COLO668 (cell line): ENCODE measurements around the gene C6.
"Not testable (repeated sequence)": the region's sequence is repeated elsewhere in the genome, so short reads cannot be mapped to it uniquely, and the experiment has no call there.

ENCODE experiments used
- DNase-seq: peaks from one replicate; lab custom pipeline; 2025; ENCODE audit not compliant: unreplicated experiment; lab: John Stamatoyannopoulos, UW

Gene C6

DNA sequence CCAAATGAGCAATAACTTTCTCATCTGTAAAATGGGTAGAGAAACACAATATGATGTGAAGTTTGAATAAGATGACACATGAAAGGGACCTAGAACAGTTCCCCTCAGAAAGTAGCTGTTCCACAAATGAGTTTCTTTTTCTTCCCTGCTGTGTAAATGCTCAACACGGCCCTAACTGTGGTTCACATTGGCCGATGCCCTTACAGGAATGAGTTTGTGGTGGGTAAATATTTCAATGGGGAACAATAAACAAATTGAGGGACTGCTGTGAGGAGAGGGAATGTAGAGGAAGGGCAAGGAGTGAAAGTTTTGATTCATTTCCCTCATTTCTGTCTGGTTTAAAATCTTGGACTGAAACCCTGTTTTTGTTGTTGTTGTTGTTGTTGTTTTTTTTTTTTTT is 12.8 kb downstream of the C6 start:
- DNase-seq: no peak

DNA sequence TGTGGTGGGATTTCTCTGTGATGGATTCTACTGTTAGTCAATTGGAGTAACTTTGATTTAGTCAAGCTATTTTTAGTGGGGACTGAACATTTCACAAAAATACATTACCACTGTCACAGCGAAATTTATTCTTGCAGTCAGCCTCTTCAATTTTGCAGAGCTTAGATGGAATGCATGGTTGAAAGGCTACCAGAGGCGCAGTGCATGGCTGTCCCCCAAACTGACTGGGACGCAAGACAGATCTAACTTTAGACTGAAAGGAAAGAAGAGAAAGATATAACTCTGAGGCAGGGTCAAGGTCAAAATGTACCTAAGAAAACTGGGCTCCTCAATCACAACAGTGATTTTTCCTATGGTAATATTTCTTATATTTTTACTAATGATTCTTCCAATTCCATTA is 13.7 kb downstream of the C6 start:
- no peak for DNase-seq

DNA sequence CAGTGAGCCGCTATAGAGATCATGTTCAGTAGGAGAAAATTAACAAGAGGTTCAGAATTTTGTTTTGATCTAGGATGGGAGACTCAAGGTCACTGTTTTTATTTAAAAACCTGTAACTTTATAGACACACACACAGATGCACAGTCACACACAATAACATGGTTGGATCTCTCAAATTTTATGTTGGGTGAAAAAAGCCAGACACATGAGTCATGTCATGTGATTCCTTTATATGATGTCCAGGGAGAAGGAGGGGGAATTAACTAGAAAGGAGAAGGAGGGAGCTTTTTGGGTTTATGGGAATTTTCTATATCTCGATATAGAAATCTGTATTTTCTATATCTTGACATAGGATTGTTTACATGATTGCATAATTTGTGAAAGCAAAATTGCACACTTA is 17.1 kb downstream of the C6 start:
- no peak for DNase-seq

GRCh38 chr5:41195228-41195627 is 18.1 kb downstream of the C6 start:
- DNase-seq: no peak

- DNase-seq: no peak
These were observed 19.0 kb downstream of the C6 start for GRCh38 chr5:41194339-41194738.

- DNase-seq: no peak
These were observed 19.7 kb downstream of the C6 start for GRCh38 chr5:41193456-41194205.

DNA sequence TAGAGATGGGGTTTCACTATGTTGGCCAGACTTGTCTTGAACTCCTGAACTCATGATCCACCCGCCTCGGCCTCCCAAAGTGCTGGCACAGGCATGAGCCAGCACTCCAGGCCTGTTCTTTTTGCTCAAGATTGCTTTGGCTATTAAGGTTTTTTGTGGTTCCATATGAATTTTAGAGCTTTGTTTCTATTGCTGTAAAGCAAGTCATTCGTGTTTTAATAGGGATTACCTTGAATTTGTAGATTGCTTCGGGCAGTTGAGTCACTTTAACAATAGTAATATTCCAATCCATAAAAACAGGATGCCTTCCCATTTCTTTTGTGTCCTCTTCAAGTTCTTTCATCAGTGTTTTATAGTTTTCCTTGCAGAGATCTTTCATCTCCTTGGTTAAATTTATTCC is 22.1 kb downstream of the C6 start:
- DNase-seq: no peak

- no peak for DNase-seq
These were observed 27.2 kb downstream of the C6 start for GRCh38 chr5:41186143-41186542.

DNA sequence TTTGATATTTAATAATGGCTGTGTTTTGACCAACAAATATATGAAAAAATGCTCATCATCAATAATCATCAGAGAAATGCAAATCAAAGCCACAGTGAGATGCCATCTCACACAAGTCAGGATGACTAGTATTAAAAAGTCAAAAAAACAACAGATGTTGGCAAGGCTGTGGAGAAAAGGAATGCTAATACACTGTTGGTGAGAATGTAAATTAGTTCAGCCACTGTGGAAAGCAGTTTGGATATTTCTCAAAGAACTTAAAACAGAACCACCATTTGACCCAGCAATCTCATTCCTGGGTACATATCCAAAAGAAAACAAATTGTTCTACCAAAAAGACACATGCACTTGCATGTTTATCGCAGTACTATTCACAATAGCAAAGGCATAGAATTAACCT is 30.0 kb downstream of the C6 start:
- DNase-seq: not testable (repeated sequence)

- no peak for DNase-seq
These were observed 30.7 kb downstream of the C6 start for GRCh38 chr5:41182666-41183065.

GRCh38 chr5:41181691-41182564 is 31.4 kb downstream of the C6 start:
- no peak for DNase-seq

DNA sequence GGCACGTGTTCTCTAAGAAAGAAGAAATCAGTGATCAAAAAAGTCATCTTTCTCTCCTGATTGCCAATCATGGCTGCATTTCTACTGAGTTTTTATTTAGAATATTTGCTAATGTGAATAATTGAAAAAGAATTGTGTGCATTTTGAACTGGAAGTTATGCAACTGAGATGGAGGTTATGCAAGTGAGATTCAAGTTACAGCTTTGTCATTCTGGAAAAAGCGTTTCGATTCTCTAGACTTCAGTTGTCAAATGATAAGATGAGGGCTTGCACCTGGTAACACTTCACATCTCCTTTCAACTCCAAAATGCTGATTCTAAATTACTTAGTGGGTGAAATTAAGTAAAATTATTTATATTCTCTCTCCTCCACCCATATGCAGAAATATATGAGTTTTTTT is 36.4 kb downstream of the C6 start:
- DNase-seq: no peak

- no peak for DNase-seq
These were observed 41.3 kb downstream of the C6 start for GRCh38 chr5:41172012-41172411.

- no peak for DNase-seq
These were observed 52.1 kb downstream of the C6 start for GRCh38 chr5:41161271-41161670.

- no peak for DNase-seq
These were observed 55.9 kb downstream of the C6 start for GRCh38 chr5:41157272-41157894.

DNA sequence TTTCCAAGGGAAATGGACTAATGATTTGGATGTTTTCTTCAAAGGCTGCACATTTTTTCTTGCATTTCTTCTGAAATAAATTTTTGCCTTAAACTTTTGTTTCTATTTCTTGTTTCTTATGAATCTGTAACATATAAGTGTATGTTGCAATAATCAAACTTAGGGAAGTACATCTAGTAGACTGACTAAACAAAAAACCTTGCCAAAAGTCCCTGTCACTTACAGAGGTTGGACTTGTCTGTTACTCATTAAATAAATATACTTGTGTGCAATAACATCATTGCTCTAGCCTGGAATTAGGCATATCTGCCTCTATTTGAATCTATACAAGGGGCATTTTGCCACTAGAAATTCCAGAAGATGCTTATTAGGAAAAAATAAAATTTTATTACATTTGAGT is 56.6 kb downstream of the C6 start:
- DNase-seq: no peak

GRCh38 chr5:41154491-41154890 is 58.8 kb downstream of the C6 start:
- DNase-seq: no peak

GRCh38 chr5:41151564-41151963 is 61.8 kb downstream of the C6 start:
- no peak for DNase-seq

DNA sequence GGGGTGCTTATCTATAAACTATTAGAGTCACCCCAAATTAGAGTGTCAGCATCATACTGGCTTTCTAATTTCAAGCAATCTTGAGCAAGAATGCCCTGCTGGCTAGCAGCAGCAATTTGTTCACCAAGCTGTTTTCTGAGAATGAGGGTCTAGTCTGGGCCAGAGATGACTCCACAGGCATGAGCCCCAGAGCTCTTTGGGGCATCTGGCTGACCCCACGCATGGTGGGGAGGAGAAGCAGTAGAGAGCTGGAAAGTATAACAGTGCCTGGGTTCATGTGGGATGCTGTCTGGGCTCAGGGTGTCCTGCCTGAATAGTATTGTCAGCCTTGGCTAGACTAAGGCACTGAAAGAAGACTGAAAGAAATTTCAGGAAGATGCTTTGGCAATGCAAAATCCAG is 64.9 kb downstream of the C6 start:
- no peak for DNase-seq

GRCh38 chr5:41145306-41145705 is 68.0 kb downstream of the C6 start:
- DNase-seq: no peak

DNA sequence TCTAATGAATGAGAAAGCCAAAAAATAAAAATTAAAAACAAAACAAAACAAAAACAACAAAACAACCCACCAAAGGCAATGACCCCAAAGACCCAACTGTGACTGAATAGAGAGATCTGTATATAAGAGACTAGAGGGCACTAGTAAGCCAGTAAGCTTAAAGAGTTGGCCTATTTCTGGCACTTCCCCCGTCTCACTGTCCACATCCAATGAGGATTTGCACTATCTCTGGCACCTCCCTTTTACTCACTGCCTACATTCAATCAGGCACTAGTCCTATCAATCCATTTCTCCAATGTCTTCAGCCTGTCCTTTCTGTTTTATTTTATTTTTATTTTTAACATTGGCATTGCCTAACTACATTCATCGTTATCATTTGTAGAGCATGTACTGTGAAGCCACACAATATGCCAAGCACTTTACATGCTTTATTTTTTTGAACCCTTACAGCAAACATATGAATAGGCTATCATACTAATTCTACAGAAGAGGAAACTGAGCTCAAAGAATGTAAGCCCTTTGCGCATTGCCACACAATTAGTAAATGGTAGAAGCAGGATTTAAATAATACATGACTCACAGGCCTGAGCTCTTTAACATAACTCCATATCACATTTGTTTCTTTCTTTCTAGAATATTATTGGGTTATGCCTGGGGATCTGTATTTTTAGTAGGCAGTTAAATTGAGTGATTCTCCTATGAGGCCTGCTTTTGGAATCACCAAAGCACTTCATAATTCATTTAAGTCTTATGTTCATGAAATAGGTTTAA is 70.0 kb downstream of the C6 start:
- DNase-seq: no peak
